ENCODE data around the gene GDPD3. TPM values are rescaled to one million over a fixed set of nuclear protein-coding genes. Genes with fewer than 3 reads are reported as not detected.

Gene GDPD3
- polyA plus RNA-seq, 3 donors: 9.6 TPM; not detected in 2

DNA sequence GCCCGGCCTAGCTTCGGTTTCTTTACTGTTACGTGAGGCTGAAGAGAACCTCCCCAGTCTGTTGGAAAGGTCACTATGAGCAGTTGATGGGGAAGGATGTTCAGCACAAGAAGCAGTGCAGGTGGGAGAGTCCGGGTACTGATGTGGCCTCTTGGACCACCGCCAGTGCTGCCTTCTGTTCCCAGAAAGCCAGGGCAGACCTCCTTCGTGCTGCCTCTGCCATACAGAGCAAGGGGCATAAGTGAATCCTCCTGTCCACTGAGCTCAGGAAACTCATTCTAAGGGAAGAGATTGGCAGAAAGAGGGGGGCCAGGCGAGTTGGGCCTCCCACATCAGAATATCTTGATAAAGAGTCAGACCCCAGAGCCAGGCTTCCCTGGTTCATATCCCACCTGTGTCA lies 33.9 kb downstream of the GDPD3 start:
- no peak overlapping the region for H3K4me3 Mint-ChIP-seq
- WGBS (ENCODE audit: insufficient coverage): 95% methylated on average over 5 of the region's 7 CpGs
- peaks cover 24 to 35% of the 10 kb centered on the region in 2 donors for H3K4me1 ChIP-seq (ENCODE audit: control insufficient read depth in 1 of 2, insufficient read depth in 2 of 2, low read length in 2 of 2)
- H3K4me3 ChIP-seq (replicated peaks in 1 of 3; ENCODE audit: low read depth in 2 of 3, low read length in 3 of 3): no peak overlapping the region
- H3K27me3 ChIP-seq (ENCODE audit: control insufficient read depth in 2 of 2, insufficient read depth in 2 of 2, low read length in 2 of 2): no peaks in the 10 kb centered on the region
- intact Hi-C loops (cut with micrococcal nuclease): no loop called here
- DNase-seq: no peak
- no peak overlapping the region for H3K9ac ChIP-seq (ENCODE audit: insufficient read depth, low read length, poor library complexity, severe bottlenecking)
- peaks cover 72% of the 10 kb centered on the region for H4K20me1 ChIP-seq (ENCODE audit: insufficient read depth, low read length)
- H3K9me3 Mint-ChIP-seq: peaks cover 0 to 2% (median 0%) of the 10 kb centered on the region in 7 donors
- peaks cover 67 to 75% of the 10 kb centered on the region in 2 donors for H3K36me3 Mint-ChIP-seq
- no peak overlapping the region for H2AFZ ChIP-seq (ENCODE audit: insufficient read depth, low read depth, low read length, poor library complexity, severe bottlenecking)
- H3K27ac ChIP-seq (ENCODE audit: low read depth in 1 of 2, low read length in 2 of 2): peak overlapping the region in 1 of 2 donors; percentile 36
- TF ChIP-seq, protein P1, sequence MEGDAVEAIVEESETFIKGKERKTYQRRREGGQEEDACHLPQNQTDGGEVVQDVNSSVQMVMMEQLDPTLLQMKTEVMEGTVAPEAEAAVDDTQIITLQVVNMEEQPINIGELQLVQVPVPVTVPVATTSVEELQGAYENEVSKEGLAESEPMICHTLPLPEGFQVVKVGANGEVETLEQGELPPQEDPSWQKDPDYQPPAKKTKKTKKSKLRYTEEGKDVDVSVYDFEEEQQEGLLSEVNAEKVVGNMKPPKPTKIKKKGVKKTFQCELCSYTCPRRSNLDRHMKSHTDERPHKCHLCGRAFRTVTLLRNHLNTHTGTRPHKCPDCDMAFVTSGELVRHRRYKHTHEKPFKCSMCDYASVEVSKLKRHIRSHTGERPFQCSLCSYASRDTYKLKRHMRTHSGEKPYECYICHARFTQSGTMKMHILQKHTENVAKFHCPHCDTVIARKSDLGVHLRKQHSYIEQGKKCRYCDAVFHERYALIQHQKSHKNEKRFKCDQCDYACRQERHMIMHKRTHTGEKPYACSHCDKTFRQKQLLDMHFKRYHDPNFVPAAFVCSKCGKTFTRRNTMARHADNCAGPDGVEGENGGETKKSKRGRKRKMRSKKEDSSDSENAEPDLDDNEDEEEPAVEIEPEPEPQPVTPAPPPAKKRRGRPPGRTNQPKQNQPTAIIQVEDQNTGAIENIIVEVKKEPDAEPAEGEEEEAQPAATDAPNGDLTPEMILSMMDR (IDR thresholded peaks at IDR 0.05): no peak
- H3K9me3 ChIP-seq (replicated peaks in 1 of 2; ENCODE audit: control insufficient read depth in 1 of 2, insufficient read depth in 1 of 2, low read length in 2 of 2): no peaks in the 10 kb centered on the region
- peaks cover 61 to 72% of the 10 kb centered on the region in 2 donors for H3K36me3 ChIP-seq (replicated peaks in 1 of 2; ENCODE audit: control insufficient read depth in 1 of 2, insufficient read depth in 2 of 2, low read length in 2 of 2)
- peaks cover 0 to 1% (median 0%) of the 10 kb centered on the region in 3 donors for H3K27me3 Mint-ChIP-seq (ENCODE audit: low read depth in 3 of 3)
- peaks cover 58% of the 10 kb centered on the region for H3K79me2 ChIP-seq (ENCODE audit: insufficient read depth, low read length)
- no peak overlapping the region for H3K27ac Mint-ChIP-seq
- no peak overlapping the region for H3K4me2 ChIP-seq (replicated peaks; ENCODE audit: extremely low read depth, low read length, poor library complexity, severe bottlenecking)
- peaks cover 35% of the 10 kb centered on the region for H3K4me1 Mint-ChIP-seq

DNA sequence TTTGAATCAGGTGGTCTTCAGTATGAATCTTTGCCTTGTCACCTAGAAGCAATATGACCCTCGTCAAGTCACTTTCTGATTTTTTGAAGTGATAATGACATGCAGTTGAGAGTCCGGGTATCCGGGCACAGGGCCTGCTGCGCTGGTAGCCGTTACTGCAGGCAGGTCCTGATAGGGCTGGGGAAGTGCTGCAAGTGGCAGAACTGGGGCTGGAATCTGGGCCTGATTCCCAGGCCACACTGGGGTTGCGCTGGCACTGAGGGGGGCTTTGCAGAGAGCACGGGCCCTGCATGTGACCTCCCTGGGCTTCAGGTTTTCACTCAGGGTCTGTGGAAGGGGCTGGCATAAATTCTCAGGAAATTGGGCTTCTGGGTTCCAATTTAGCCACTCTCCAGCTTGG lies 34.6 kb downstream of the GDPD3 start:
- no peak overlapping the region for H3K4me3 Mint-ChIP-seq
- H3K4me1 Mint-ChIP-seq: peaks cover 31% of the 10 kb centered on the region
- Histone ChIP-seq H3K36me3 (replicated peaks in 1 of 2; ENCODE audit: control insufficient read depth in 1 of 2, insufficient read depth in 2 of 2, low read length in 2 of 2) (peaks cover 53 to 65% of the 10 kb centered on the region in 2 donors), H3K9ac (ENCODE audit: insufficient read depth, low read length, poor library complexity, severe bottlenecking) (no peak overlapping the region), H2AFZ (ENCODE audit: insufficient read depth, low read depth, low read length, poor library complexity, severe bottlenecking) (no peak overlapping the region), H3K27me3 (ENCODE audit: control insufficient read depth in 2 of 2, insufficient read depth in 2 of 2, low read length in 2 of 2) (no peaks in the 10 kb centered on the region), H3K79me2 (ENCODE audit: insufficient read depth, low read length) (peaks cover 52% of the 10 kb centered on the region), H4K20me1 (ENCODE audit: insufficient read depth, low read length) (peaks cover 69% of the 10 kb centered on the region), H3K4me3 (replicated peaks in 1 of 3; ENCODE audit: low read depth in 2 of 3, low read length in 3 of 3) (no peak overlapping the region), H3K4me2 (replicated peaks; ENCODE audit: extremely low read depth, low read length, poor library complexity, severe bottlenecking) (no peak overlapping the region), H3K27ac (ENCODE audit: low read depth in 1 of 2, low read length in 2 of 2) (peak overlapping the region in 1 of 2 donors; percentile 92), H3K9me3 (replicated peaks in 1 of 2; ENCODE audit: control insufficient read depth in 1 of 2, insufficient read depth in 1 of 2, low read length in 2 of 2) (no peaks in the 10 kb centered on the region), H3K4me1 (ENCODE audit: control insufficient read depth in 1 of 2, insufficient read depth in 2 of 2, low read length in 2 of 2) (peaks cover 24 to 39% of the 10 kb centered on the region in 2 donors)
- WGBS (ENCODE audit: insufficient coverage): 99% methylated on average over 7 of the region's 7 CpGs
- TF ChIP-seq, protein P1 (IDR thresholded peaks at IDR 0.05): no peak
- H3K27ac Mint-ChIP-seq: peak overlapping the region in 4 of 7 donors; percentile 8 to 96 (median 38)
- H3K9me3 Mint-ChIP-seq: peaks cover 0 to 2% (median 0%) of the 10 kb centered on the region in 7 donors
- H3K27me3 Mint-ChIP-seq (ENCODE audit: low read depth in 3 of 3): peaks cover 0 to 1% (median 0%) of the 10 kb centered on the region in 3 donors
- peaks cover 61 to 68% of the 10 kb centered on the region in 2 donors for H3K36me3 Mint-ChIP-seq
- intact Hi-C loops (cut with micrococcal nuclease): no loop called here
- no peak for DNase-seq
